Psoas muscle (tissue), 8 donors: ENCODE measurements around the gene ZNF777. TPM values are rescaled to one million over a fixed set of nuclear protein-coding genes. Genes with fewer than 3 reads are reported as not detected.

Experiments
- ATAC-seq, 4 donors: fragments of 200-7000 bp; cut with Tn5 transposase; one replicate each; pipeline ENCODE4 v1.9.1; 2020; ENCODE audit warnings: moderate library complexity in 3 of 4, mild to moderate bottlenecking in 2 of 4
- DNase-seq, 2 donors: peaks; one replicate each; pipeline ENCODE4 v3.0.0-alpha.2; 2020
- H3K27ac ChIP-seq: fragments of 200-600 bp; one replicate; pipeline ENCODE4 v1.8.0; 2022
- H3K27me3 ChIP-seq, 3 donors: fragments of 200-600 bp in 1 of 3; one replicate each; pipeline versions ENCODE4 v1.6.1 to v1.8.0; 2013 to 2022; ENCODE audit warnings: low read length in 2 of 3, mild to moderate bottlenecking in 2 of 3, moderate library complexity in 1 of 3; ENCODE audit not compliant: insufficient read depth in 3 of 3
- H3K36me3 ChIP-seq, 2 donors: fragments of 200-600 bp in 1 of 2; one replicate each; pipeline versions ENCODE4 v1.6.1 to v1.8.0; 2013 to 2022; ENCODE audit warnings: low read depth in 1 of 2, mild to moderate bottlenecking in 1 of 2, moderate library complexity in 1 of 2; ENCODE audit not compliant: insufficient read depth in 1 of 2
- H3K4me1 ChIP-seq: fragments of 200-600 bp; one replicate; pipeline ENCODE4 v1.8.0; 2022
- H3K4me3 ChIP-seq: fragments of 200-600 bp; one replicate; pipeline ENCODE4 v1.8.0; 2022; ENCODE audit warnings: mild to moderate bottlenecking
- H3K9me3 ChIP-seq: fragments of 200-600 bp; one replicate; pipeline ENCODE4 v1.8.0; 2022
- CTCF ChIP-seq: fragments of 200-600 bp; IDR thresholded peaks from one replicate; pipeline ENCODE4 v1.8.0; 2022; ENCODE audit warnings: antibody characterized with exemption
- WGBS, 3 donors: extraction: QIAGEN DNeasy Blood & Tissue Kit; methylation state at CpG; one replicate each; pipeline versions ENCODE4 v1.1.6 to v1.1.7; 2013; 5-methylcytosine and 5-hydroxymethylcytosine counted together
- intact Hi-C, 2 donors: fragments of 100-400 bp; cut with DNase I; formaldehyde crosslinking; loops; one replicate each; pipeline versions ENCODE4 v1.11.0 to v1.14.2; 2022
- polyA plus RNA-seq, 3 donors: library from polyadenylated mRNA; stranded (reverse); fragments of 200-250 nt; gene quantifications; one replicate each; pipeline ENCODE4 v1.2.3, GENCODE V29; 2013
- total RNA-seq, 4 donors: library from RNA; stranded (reverse); fragmentation: NEBNext Ultra II Directional in 2 of 4; extraction: Animal tissue kit (Norgen Biotek cat#: 25700) in 2 of 4; gene quantifications; one replicate each; pipeline versions ENCODE4 v1.2.1 to v1.2.4, GENCODE V29; 2021 to 2023
- donor health status: healthy with polysubstance abuse.
- donor health status: DM: no; HTN: no; CAD: no; lungs with moderate emphysema.
- donor health status: Bipolar disorder and iron deficiency.
- donor health status: healthy.
- donor health status: DM: yes; HTN: yes; CAD: no.
- donor health status: DM: no; HTN: no; CAD: no.
- donor health status: DM: no; HTN: no; CAD: no.
- donor health status: DM: yes; HTN: yes; CAD: no.

Gene ZNF777
- total and polyA plus RNA-seq, 7 donors, result 9.3 to 18.6 (median 13.6) TPM

GRCh38 chr7:149462101-149462520 lies 1.2 kb upstream of the ZNF777 start:
- WGBS, 3 donors, result 86 to 89% (median 88%) methylated on average over 9 of the region's 9 CpGs
- no peak for TF ChIP-seq CTCF
- no peak for ATAC-seq
- no peaks in the 10 kb centered on the region for H3K9me3 ChIP-seq
- no peak for DNase-seq
- H3K4me1 ChIP-seq, result peaks cover 14% of the 10 kb centered on the region
- no peaks in the 10 kb centered on the region for H3K27me3 ChIP-seq
- no peak overlapping the region for H3K4me3 ChIP-seq
- no peaks in the 10 kb centered on the region for H3K36me3 ChIP-seq
- intact Hi-C loops, result loop anchor here in 1 of 2 donors (5.0 kb wide), 1 partner anchor 35 kb away; the partner anchor contains the start of gene ZNF746
- H3K27ac ChIP-seq, result no peak overlapping the region

GRCh38 chr7:149459540-149460452 lies 1.1 kb downstream of the ZNF777 start:
- no peak for TF ChIP-seq CTCF
- Histone ChIP-seq H3K27ac (peak overlapping the region; percentile 23), H3K27me3 (no peaks in the 10 kb centered on the region), H3K9me3 (no peaks in the 10 kb centered on the region), H3K36me3 (peaks cover 0 to 18% of the 10 kb centered on the region in 2 donors), H3K4me1 (peaks cover 14% of the 10 kb centered on the region), H3K4me3 (peak overlapping the region; percentile 79)
- ATAC-seq (peak; percentile 8 to 27 (median 20)), DNase-seq (no peak)
- 0 to 1% (median 1%) methylated on average over 33 to 145 of the region's 145 CpGs for WGBS, 3 donors
- intact Hi-C loops, result loop anchor here in 1 of 2 donors (5.0 kb wide), 1 partner anchor 38 kb away; the partner anchor contains the start of gene ZNF746

GRCh38 chr7:149459201-149459539 lies 1.7 kb downstream of the ZNF777 start:
- Histone ChIP-seq H3K4me3 (peak overlapping the region; percentile 74), H3K4me1 (peaks cover 14% of the 10 kb centered on the region), H3K9me3 (no peaks in the 10 kb centered on the region), H3K27ac (peak overlapping the region; percentile 23), H3K27me3 (no peaks in the 10 kb centered on the region), H3K36me3 (peaks cover 0 to 25% of the 10 kb centered on the region in 2 donors)
- ATAC-seq (peak in 1 of 4 donors; percentile 6), DNase-seq (no peak)
- no peak for TF ChIP-seq CTCF
- 13 to 15% (median 14%) methylated on average over 16 to 17 of the region's 17 CpGs for WGBS, 3 donors
- intact Hi-C loops, result no loop called here

- ATAC-seq, result no peak
- DNase-seq, result no peak
- Histone ChIP-seq H3K9me3 (no peaks in the 10 kb centered on the region), H3K36me3 (peaks cover 2 to 34% of the 10 kb centered on the region in 2 donors), H3K4me3 (peak overlapping the region; percentile 74), H3K27ac (no peak overlapping the region), H3K4me1 (peaks cover 14% of the 10 kb centered on the region), H3K27me3 (no peaks in the 10 kb centered on the region)
- 84 to 88% (median 87%) methylated on average over 3 of the region's 3 CpGs for WGBS, 3 donors
- intact Hi-C loops, result no loop called here
- no peak for TF ChIP-seq CTCF
These were observed 2.6 kb downstream of the ZNF777 start for GRCh38 chr7:149458235-149458634.
